ENCODE data around the gene PRKCH. TPM values are rescaled to one million over a fixed set of nuclear protein-coding genes. Genes with fewer than 3 reads are reported as not detected.
A peak's percentile ranks its signal among the peaks of the same experiment; 100 is the strongest.

The PRKCH gene
- total RNA-seq, 2 experiments from 2014 or later, result 193 to 194 TPM

GRCh38 chr14:61345151-61345482 lies 23.7 kb downstream of the PRKCH start:
- Mint-ChIP-seq H3K9me3 (peaks cover 8% of the 10 kb centered on the region), H3K4me3 (peak overlapping the region; percentile 80), H3K27me3 (no peaks in the 10 kb centered on the region), H3K36me3 (ENCODE audit: low read depth) (peaks cover 83% of the 10 kb centered on the region), H3K27ac (peak overlapping the region; percentile 98), H3K4me1 (ENCODE audit: low read depth) (peaks cover 96% of the 10 kb centered on the region)
- ChIA-PET CTCF (interaction anchor here (1.2 to 4.3 kb wide), 5 partner anchors 13 to 97 kb away, joined by 3 to 32 read pairs (median 8); no protein-coding TSS in a partner anchor), POLR2A (interaction anchor here (1.4 to 7.3 kb wide), 6 partner anchors 13 to 46 kb away, joined by 3 to 116 read pairs (median 20); partner anchors contain the start of gene PRKCH)
- ATAC-seq (no peak), DNase-seq (no peak)
- intact Hi-C loops (cut with micrococcal nuclease), result loop anchor here (2.0 to 10.0 kb wide), 2 partner anchors 14 to 320 kb away; no protein-coding TSS in a partner anchor
- TF ChIP-seq, protein P1, sequence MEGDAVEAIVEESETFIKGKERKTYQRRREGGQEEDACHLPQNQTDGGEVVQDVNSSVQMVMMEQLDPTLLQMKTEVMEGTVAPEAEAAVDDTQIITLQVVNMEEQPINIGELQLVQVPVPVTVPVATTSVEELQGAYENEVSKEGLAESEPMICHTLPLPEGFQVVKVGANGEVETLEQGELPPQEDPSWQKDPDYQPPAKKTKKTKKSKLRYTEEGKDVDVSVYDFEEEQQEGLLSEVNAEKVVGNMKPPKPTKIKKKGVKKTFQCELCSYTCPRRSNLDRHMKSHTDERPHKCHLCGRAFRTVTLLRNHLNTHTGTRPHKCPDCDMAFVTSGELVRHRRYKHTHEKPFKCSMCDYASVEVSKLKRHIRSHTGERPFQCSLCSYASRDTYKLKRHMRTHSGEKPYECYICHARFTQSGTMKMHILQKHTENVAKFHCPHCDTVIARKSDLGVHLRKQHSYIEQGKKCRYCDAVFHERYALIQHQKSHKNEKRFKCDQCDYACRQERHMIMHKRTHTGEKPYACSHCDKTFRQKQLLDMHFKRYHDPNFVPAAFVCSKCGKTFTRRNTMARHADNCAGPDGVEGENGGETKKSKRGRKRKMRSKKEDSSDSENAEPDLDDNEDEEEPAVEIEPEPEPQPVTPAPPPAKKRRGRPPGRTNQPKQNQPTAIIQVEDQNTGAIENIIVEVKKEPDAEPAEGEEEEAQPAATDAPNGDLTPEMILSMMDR (IDR thresholded peaks at IDR 0.05), result no peak

- Mint-ChIP-seq H3K9me3 (peaks cover 8% of the 10 kb centered on the region), H3K27me3 (no peaks in the 10 kb centered on the region), H3K4me1 (ENCODE audit: low read depth) (peaks cover 96% of the 10 kb centered on the region), H3K4me3 (peak overlapping the region; percentile 80), H3K27ac (peak overlapping the region; percentile 98), H3K36me3 (ENCODE audit: low read depth) (peaks cover 78% of the 10 kb centered on the region)
- CTCF ChIA-PET, result interaction anchor here (0.7 to 4.2 kb wide), 8 partner anchors 12 to 115 kb away, joined by 3 to 20 read pairs (median 3); no protein-coding TSS in a partner anchor
- POLR2A ChIA-PET, result interaction anchor here (0.5 to 7.3 kb wide), 11 partner anchors 8 to 66 kb away, joined by 3 to 116 read pairs (median 4); partner anchors contain the start of gene PRKCH
- intact Hi-C loops (cut with micrococcal nuclease), result loop anchor here (10.0 kb wide), 1 partner anchor 319 kb away; no protein-coding TSS in a partner anchor
- ATAC-seq, result no peak
- no peak for DNase-seq
- TF ChIP-seq, protein P1 (IDR thresholded peaks at IDR 0.05), result no peak
Observed at GRCh38 chr14:61346221-61346620, 24.8 kb downstream of the PRKCH start.

DNA sequence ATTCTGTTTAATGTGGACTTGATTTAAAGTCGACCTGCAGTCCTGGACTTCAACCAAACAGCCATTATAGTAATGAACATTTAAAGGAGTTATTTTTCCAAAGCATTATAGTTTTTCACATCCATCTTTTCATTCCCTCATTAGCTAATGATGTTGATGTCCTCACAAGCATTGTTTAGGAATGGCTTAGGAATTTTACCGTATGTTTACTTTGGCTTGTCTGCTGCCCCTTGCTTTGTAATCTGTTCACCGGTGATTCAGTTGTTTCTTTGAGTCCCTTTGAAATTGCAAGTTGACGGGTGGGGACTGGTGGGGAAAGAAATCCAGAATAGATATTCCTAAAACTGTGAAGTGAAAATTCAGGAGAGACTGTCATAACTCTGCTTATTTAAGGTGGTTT lies 25.4 kb downstream of the PRKCH start:
- CTCF ChIA-PET, result interaction anchor here (0.7 to 4.2 kb wide), 10 partner anchors 12 to 114 kb away, joined by 3 to 20 read pairs (median 4); no protein-coding TSS in a partner anchor
- POLR2A ChIA-PET, result interaction anchor here (0.5 to 7.3 kb wide), 13 partner anchors 8 to 129 kb away, joined by 3 to 116 read pairs (median 4); partner anchors contain the start of gene PRKCH
- peak overlapping the region; percentile 98 for H3K27ac Mint-ChIP-seq
- peak overlapping the region; percentile 80 for H3K4me3 Mint-ChIP-seq
- peaks cover 8% of the 10 kb centered on the region for H3K9me3 Mint-ChIP-seq
- H3K4me1 Mint-ChIP-seq (ENCODE audit: low read depth), result peaks cover 96% of the 10 kb centered on the region
- intact Hi-C loops (cut with micrococcal nuclease), result loop anchor here (10.0 kb wide), 1 partner anchor 318 kb away; no protein-coding TSS in a partner anchor
- peaks cover 78% of the 10 kb centered on the region for H3K36me3 Mint-ChIP-seq (ENCODE audit: low read depth)
- DNase-seq (no peak), ATAC-seq (no peak)
- no peaks in the 10 kb centered on the region for H3K27me3 Mint-ChIP-seq
- TF ChIP-seq, protein P1 (IDR thresholded peaks at IDR 0.05), result no peak

GRCh38 chr14:61347826-61348443 lies 26.6 kb downstream of the PRKCH start:
- intact Hi-C loops (cut with micrococcal nuclease), result loop anchor here (10.0 kb wide), 1 partner anchor 317 kb away; no protein-coding TSS in a partner anchor
- peaks cover 8% of the 10 kb centered on the region for H3K9me3 Mint-ChIP-seq
- ATAC-seq (peak; percentile 21), DNase-seq (peak; percentile 66)
- peak overlapping the region; percentile 98 for H3K27ac Mint-ChIP-seq
- peaks cover 96% of the 10 kb centered on the region for H3K4me1 Mint-ChIP-seq (ENCODE audit: low read depth)
- H3K4me3 Mint-ChIP-seq, result peak overlapping the region; percentile 80
- peaks cover 78% of the 10 kb centered on the region for H3K36me3 Mint-ChIP-seq (ENCODE audit: low read depth)
- ChIA-PET CTCF (interaction anchor here (0.7 to 4.2 kb wide), 7 partner anchors 10 to 85 kb away, joined by 3 to 20 read pairs (median 4); no protein-coding TSS in a partner anchor), POLR2A (interaction anchor here (0.7 to 7.3 kb wide), 9 partner anchors 10 to 128 kb away, joined by 3 to 116 read pairs (median 4); no protein-coding TSS in a partner anchor)
- H3K27me3 Mint-ChIP-seq, result no peaks in the 10 kb centered on the region
- TF ChIP-seq, protein P1 (IDR thresholded peaks at IDR 0.05), result no peak

All from activated CD8-positive, alpha-beta T cell treated with anti-CD3 and anti-CD28 coated beads for 36 hours (primary cell).